UCSD-AML1 (cell line): ENCODE results near the gene INO80.
"Not testable (repeated sequence)": the region's sequence is repeated elsewhere in the genome, so short reads cannot be mapped to it uniquely, and the experiment has no call there.

ENCODE experiments used
- DNase-seq: peaks from one replicate; lab custom pipeline; 2025; ENCODE audit not compliant: unreplicated experiment; lab: John Stamatoyannopoulos, UW

The INO80 gene

GRCh38 chr15:41122849-41123248, 6.8 kb upstream of the INO80 start:
- DNase-seq: no peak

GRCh38 chr15:41121951-41122350, 5.9 kb upstream of the INO80 start:
- no peak for DNase-seq

GRCh38 chr15:41116962-41117252, 827 bp upstream of the INO80 start:
- DNase-seq: no peak

GRCh38 chr15:41115652-41116115, 396 bp downstream of the INO80 start:
- peak; percentile 74 for DNase-seq

GRCh38 chr15:41115161-41115651, 874 bp downstream of the INO80 start:
- no peak for DNase-seq

GRCh38 chr15:41106947-41107346, 9.1 kb downstream of the INO80 start:
- DNase-seq: no peak

GRCh38 chr15:41105348-41106334, 10.4 kb downstream of the INO80 start:
- no peak for DNase-seq

- DNase-seq: no peak
These were observed 11.8 kb downstream of the INO80 start for GRCh38 chr15:41104234-41104633.

GRCh38 chr15:41102854-41103253, 13.2 kb downstream of the INO80 start:
- no peak for DNase-seq

GRCh38 chr15:41096178-41096577, 19.9 kb downstream of the INO80 start:
- DNase-seq: no peak

- DNase-seq: no peak
These were observed 31.1 kb downstream of the INO80 start for GRCh38 chr15:41085029-41085428.

- DNase-seq: no peak
These were observed 35.9 kb downstream of the INO80 start for GRCh38 chr15:41080144-41080543.

GRCh38 chr15:41079717-41080116, 36.4 kb downstream of the INO80 start:
- no peak for DNase-seq

- DNase-seq: not testable (repeated sequence)
These were observed 37.2 kb downstream of the INO80 start for GRCh38 chr15:41078879-41079278.

GRCh38 chr15:41078125-41078524, 38.0 kb downstream of the INO80 start:
- DNase-seq: no peak

- DNase-seq: no peak
These were observed 43.1 kb downstream of the INO80 start for GRCh38 chr15:41073028-41073427.

- DNase-seq: no peak
These were observed 44.1 kb downstream of the INO80 start for GRCh38 chr15:41072013-41072412.

- no peak for DNase-seq
These were observed 49.6 kb downstream of the INO80 start for GRCh38 chr15:41066516-41066915.

- DNase-seq: no peak
These were observed 54.4 kb downstream of the INO80 start for GRCh38 chr15:41061667-41062066.

- no peak for DNase-seq
These were observed 55.6 kb downstream of the INO80 start for GRCh38 chr15:41060505-41060904.

GRCh38 chr15:41056810-41057209, 59.3 kb downstream of the INO80 start:
- no peak for DNase-seq

- DNase-seq: no peak
These were observed 60.4 kb downstream of the INO80 start for GRCh38 chr15:41055706-41056105.

GRCh38 chr15:41051139-41051538, 64.9 kb downstream of the INO80 start:
- DNase-seq: no peak
